Liver (tissue), 9 donors: Measurements from ENCODE around the gene SLC25A25. TPM values are rescaled to one million over a fixed set of nuclear protein-coding genes. Genes with fewer than 3 reads are reported as not detected.

ENCODE experiments used
- DNase-seq: peaks from one replicate; pipeline ENCODE4 v3.0.0-alpha.2; 2017; ENCODE audit warnings: low spot score
- H3K27ac ChIP-seq, 2 donors: one replicate each; pipeline ENCODE4 v1.7.0; 2013; ENCODE audit warnings: inconsistent platforms in 2 of 2, low read length in 2 of 2, control low read depth in 1 of 2, low read depth in 1 of 2, mild to moderate bottlenecking in 1 of 2
- H3K27me3 ChIP-seq, 4 donors: one replicate each; pipeline versions ENCODE4 v1.6.1 to v1.7.0; 2013; ENCODE audit warnings: low read length in 3 of 4, inconsistent platforms in 1 of 4, mild to moderate bottlenecking in 1 of 4, moderate library complexity in 1 of 4; ENCODE audit not compliant: control insufficient read depth in 4 of 4, insufficient read depth in 4 of 4
- H3K36me3 ChIP-seq, 4 donors: one replicate each; pipeline versions ENCODE4 v1.6.1 to v1.7.0; 2013; ENCODE audit warnings: low read length in 3 of 4, mild to moderate bottlenecking in 3 of 4, low read depth in 1 of 4, moderate library complexity in 1 of 4; ENCODE audit not compliant: control insufficient read depth in 4 of 4, insufficient read depth in 3 of 4
- H3K4me1 ChIP-seq, 4 donors: one replicate each; pipeline versions ENCODE4 v1.6.1 to v1.7.0; 2013; ENCODE audit warnings: low read length in 3 of 4, mild to moderate bottlenecking in 3 of 4, moderate library complexity in 1 of 4; ENCODE audit not compliant: control insufficient read depth in 4 of 4, insufficient read depth in 4 of 4
- H3K4me3 ChIP-seq, 3 donors: one replicate each; pipeline versions ENCODE4 v1.6.1 to v1.7.0; 2013; ENCODE audit warnings: low read length in 3 of 3, control low read depth in 1 of 3, low read depth in 1 of 3, mild to moderate bottlenecking in 1 of 3
- H3K9ac ChIP-seq, 2 donors: one replicate each; pipeline ENCODE4 v1.7.0; 2013; ENCODE audit warnings: low read length in 2 of 2, mild to moderate bottlenecking in 2 of 2, moderate library complexity in 2 of 2, control low read depth in 1 of 2, low read depth in 1 of 2
- H3K9me3 ChIP-seq, 4 donors: one replicate each; pipeline versions ENCODE4 v1.6.1 to v1.7.0; 2013; ENCODE audit warnings: low read length in 3 of 4; ENCODE audit not compliant: control insufficient read depth in 4 of 4
- ATF3 ChIP-seq: IDR thresholded peaks from 2 replicates; pipeline ENCODE4 v1.6.1; 2016; ENCODE audit warnings: antibody characterized with exemption
- CTCF ChIP-seq: fragments of 150-350 bp; IDR thresholded peaks from 2 replicates; pipeline ENCODE4 v1.5.1; 2017; ENCODE audit warnings: improper control_type of control experiment, low read depth, low read length; ENCODE audit not compliant: missing input control
- EGR1 ChIP-seq, 2 donors: IDR thresholded peaks; 2 replicates each; pipeline ENCODE4 v1.6.1; 2016 to 2018; ENCODE audit warnings: antibody characterized with exemption in 2 of 2, low read depth in 2 of 2
- FOXA1 ChIP-seq: IDR thresholded peaks from 2 replicates; pipeline ENCODE4 v1.6.1; 2016; ENCODE audit warnings: antibody characterized with exemption
- FOXA2 ChIP-seq: IDR thresholded peaks from 2 replicates; pipeline ENCODE4 v1.6.1; 2016; ENCODE audit warnings: antibody characterized with exemption
- GABPA ChIP-seq, 2 donors: IDR thresholded peaks in 1 of 2; conservative IDR thresholded peaks in 1 of 2; 2 replicates each; pipeline ENCODE4 v1.6.1; 2016; ENCODE audit warnings: antibody characterized with exemption in 2 of 2, mild to moderate bottlenecking in 1 of 2, moderate library complexity in 1 of 2
- HNF4A ChIP-seq, 2 donors: conservative IDR thresholded peaks; 2 replicates each; pipeline ENCODE4 v1.6.1; 2016; ENCODE audit warnings: antibody characterized with exemption in 2 of 2, mild to moderate bottlenecking in 2 of 2
- HNF4G ChIP-seq: IDR thresholded peaks from 2 replicates; pipeline ENCODE4 v1.6.1; 2016; ENCODE audit warnings: antibody characterized with exemption
- JUND ChIP-seq, 2 donors: IDR thresholded peaks; 2 replicates each; pipeline ENCODE4 v1.6.1; 2016; ENCODE audit warnings: antibody characterized with exemption in 2 of 2
- MAX ChIP-seq: IDR thresholded peaks from 2 replicates; pipeline ENCODE4 v1.6.1; 2016; ENCODE audit warnings: antibody characterized with exemption
- RAD21 ChIP-seq, 2 donors: IDR thresholded peaks; 2 replicates each; pipeline ENCODE4 v1.6.1; 2016; ENCODE audit warnings: antibody characterized with exemption in 2 of 2, mild to moderate bottlenecking in 2 of 2
- REST ChIP-seq: IDR thresholded peaks from 2 replicates; pipeline ENCODE4 v1.6.1; 2016; ENCODE audit warnings: antibody characterized with exemption, mild to moderate bottlenecking
- SP1 ChIP-seq: IDR thresholded peaks from 2 replicates; pipeline ENCODE4 v1.6.1; 2018; ENCODE audit warnings: antibody characterized with exemption, mild to moderate bottlenecking
- YY1 ChIP-seq: IDR thresholded peaks from 2 replicates; pipeline ENCODE4 v1.6.1; 2016; ENCODE audit warnings: antibody characterized with exemption, mild to moderate bottlenecking
- ZBTB33 ChIP-seq: IDR thresholded peaks from 2 replicates; pipeline ENCODE4 v1.6.1; 2016; ENCODE audit warnings: antibody characterized with exemption
- WGBS: extraction: QIAGEN DNeasy Blood & Tissue Kit; methylation state at CpG from one replicate; pipeline ENCODE4 v1.1.7; 2013; 5-methylcytosine and 5-hydroxymethylcytosine counted together
- polyA plus RNA-seq, 2 donors: library from polyadenylated mRNA; stranded (reverse) in 1 of 2; unstranded in 1 of 2; fragments of 200-250 nt in 1 of 2; fragments of >200 nt in 1 of 2; fragmentation: Nextera tagmentation in 1 of 2; extraction: Ambion mirVana in 1 of 2; gene quantifications; one replicate each; pipeline versions ENCODE4 v1.2.1 to v1.2.3, GENCODE V29; 2013 to 2015
- total RNA-seq, 2 donors: library from RNA; depleted of rRNA; stranded (reverse); fragments of >200 nt; gene quantifications; one replicate each; pipeline ENCODE4 v1.2.3, GENCODE V29; 2014
- donor health status: healthy.
- donor health status: healthy.
- donor health status: healthy.
- donor health status: healthy.
- donor health status: healthy.

Gene SLC25A25
- total and polyA plus RNA-seq, 4 donors = 21.7 to 74.6 (median 39.3) TPM

GRCh38 chr9:128047231-128047630 lies 20.8 kb upstream of the SLC25A25 start (continued):
- TF ChIP-seq SP1 = no peak
- no peak for TF ChIP-seq HNF4A (conservative IDR thresholded peaks at IDR 0.05)
- TF ChIP-seq FOXA2 = no peak
- TF ChIP-seq YY1 = no peak
- no peak for TF ChIP-seq HNF4G
- no peak for TF ChIP-seq MAX
- TF ChIP-seq JUND (IDR thresholded peaks at IDR 0.05) = no peak

- Histone ChIP-seq H3K36me3 (no peaks in the 10 kb centered on the region), H3K9ac (no peak overlapping the region), H3K27ac (no peak overlapping the region), H3K4me3 (no peak overlapping the region), H3K9me3 (no peaks in the 10 kb centered on the region), H3K4me1 (peaks cover 0 to 4% (median 2%) of the 10 kb centered on the region in 4 donors), H3K27me3 (no peaks in the 10 kb centered on the region)
- TF ChIP-seq JUND (IDR thresholded peaks at IDR 0.05) (no peak), ZBTB33 (no peak), MAX (no peak), FOXA1 (no peak), GABPA (IDR thresholded peaks at IDR 0.05 in 1 of 2, conservative IDR thresholded peaks at IDR 0.05 in 1 of 2) (no peak), HNF4A (conservative IDR thresholded peaks at IDR 0.05) (no peak), FOXA2 (no peak), SP1 (no peak), REST (no peak), EGR1 (IDR thresholded peaks at IDR 0.05; ENCODE audit: low read depth in 2 of 2) (no peak), RAD21 (IDR thresholded peaks at IDR 0.05) (no peak)
- no peak for DNase-seq
Measured at GRCh38 chr9:128048663-128049062, 19.4 kb upstream of the SLC25A25 start.

- Histone ChIP-seq H3K27ac (no peak overlapping the region), H3K9ac (no peak overlapping the region), H3K36me3 (no peaks in the 10 kb centered on the region), H3K4me3 (no peak overlapping the region), H3K9me3 (no peaks in the 10 kb centered on the region), H3K27me3 (no peaks in the 10 kb centered on the region), H3K4me1 (no peaks in the 10 kb centered on the region)
- WGBS = 75% methylated on average over 3 of the region's 3 CpGs
- no peak for TF ChIP-seq ATF3
- TF ChIP-seq GABPA (IDR thresholded peaks at IDR 0.05 in 1 of 2, conservative IDR thresholded peaks at IDR 0.05 in 1 of 2) = no peak
- TF ChIP-seq ZBTB33 = no peak
- no peak for TF ChIP-seq JUND (IDR thresholded peaks at IDR 0.05)
- no peak for TF ChIP-seq CTCF
- TF ChIP-seq REST = no peak
- no peak for TF ChIP-seq MAX
- no peak for DNase-seq
Measured at GRCh38 chr9:128049843-128050242, 18.2 kb upstream of the SLC25A25 start.
